Activated CD4-positive, CD25-positive, alpha-beta regulatory T cell treated with anti-CD3 and anti-CD28 coated beads, Interleukin-2, amount 50 U/mL, for 16 hours (primary cell): ENCODE data around the gene PLEKHA5.
"Not testable (repeated sequence)": the region's sequence is repeated elsewhere in the genome, so short reads cannot be mapped to it uniquely, and the experiment has no call there.

Experiments
- DNase-seq: peaks from one replicate; pipeline ENCODE4 v3.0.0-alpha.2; 2020; ENCODE audit warnings: low read depth, low spot score

Gene PLEKHA5

DNA sequence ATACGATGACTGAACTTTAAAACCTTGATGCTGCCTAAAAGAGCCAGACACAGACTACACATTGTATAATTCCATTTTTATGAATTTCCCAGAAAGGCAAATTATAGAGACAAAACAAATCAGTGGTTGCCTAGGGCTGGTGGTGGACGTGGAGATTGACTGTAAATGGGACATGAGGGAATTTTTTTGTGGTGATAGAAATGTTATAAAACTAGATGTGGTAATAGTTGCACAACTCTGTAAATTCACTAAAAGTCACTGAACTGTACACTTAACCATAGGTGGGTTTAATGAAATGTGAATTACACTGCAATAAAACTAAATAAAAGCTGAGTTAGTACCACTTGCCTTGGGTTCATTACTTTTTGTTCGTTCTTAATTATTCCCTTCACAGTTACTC lies 72.1 kb downstream of the PLEKHA5 start:
- DNase-seq: no peak

DNA sequence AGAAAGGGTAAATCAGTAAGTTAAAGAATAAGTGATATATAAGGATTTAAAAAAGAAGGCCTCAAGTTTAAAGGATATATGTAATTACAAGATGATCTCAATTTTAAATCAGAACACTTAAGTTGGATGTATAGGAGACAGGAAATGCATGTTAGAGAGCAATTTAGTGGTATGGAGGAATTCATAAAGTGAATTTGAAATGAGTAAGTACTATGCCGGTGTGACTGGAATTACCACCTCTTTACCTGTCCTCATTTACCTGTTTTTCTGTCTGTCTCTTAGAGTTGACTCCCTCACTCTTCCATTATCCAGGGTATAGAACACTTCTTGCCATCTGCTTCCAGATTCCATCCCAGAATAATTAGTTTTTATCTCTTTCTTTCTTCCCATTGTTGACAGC lies 73.5 kb downstream of the PLEKHA5 start:
- no peak for DNase-seq

DNA sequence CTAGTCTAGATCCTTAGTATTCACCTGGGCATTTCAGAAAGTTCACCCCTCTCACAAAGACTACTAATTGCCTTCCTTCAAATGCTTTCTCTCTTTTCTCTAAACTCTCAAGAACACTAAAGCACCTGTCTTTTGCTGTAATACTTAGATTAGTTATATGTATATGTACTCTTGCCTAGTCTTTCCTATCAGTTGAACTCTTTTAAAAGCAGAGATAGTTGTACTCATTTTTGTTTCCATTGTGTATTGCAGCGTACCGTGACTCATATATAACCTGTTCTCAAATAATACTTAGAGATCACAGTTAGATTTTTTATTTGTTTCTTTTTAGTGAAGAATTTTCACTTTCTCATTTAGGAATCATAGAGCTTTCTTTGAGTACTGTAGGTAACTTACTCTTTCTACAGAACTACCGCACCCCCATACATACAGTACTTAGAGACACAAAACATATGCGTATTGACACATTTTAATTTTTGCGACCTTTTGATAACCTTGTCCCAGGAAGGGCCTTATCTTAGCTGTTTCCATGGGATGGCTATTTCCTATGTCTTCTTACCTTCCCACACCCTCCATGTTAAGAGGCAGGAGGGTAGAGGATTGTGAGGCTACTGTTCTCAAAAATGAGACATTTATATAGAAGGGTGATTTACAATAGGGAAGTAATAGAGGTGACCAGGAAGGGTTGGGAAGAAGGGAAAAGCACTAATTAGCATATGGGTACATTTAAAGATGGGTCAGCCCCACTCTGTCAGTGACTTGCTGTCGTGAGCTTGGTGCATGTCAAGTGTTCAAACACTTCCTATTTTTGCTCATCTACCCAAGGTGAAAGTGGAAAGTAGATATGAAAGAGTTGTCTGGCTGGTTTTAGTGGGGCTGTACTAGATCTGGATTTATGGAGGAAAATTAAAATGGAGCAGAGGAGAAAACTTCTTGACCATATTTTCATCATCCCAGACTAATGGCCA lies 74.3 kb downstream of the PLEKHA5 start:
- DNase-seq: no peak

DNA sequence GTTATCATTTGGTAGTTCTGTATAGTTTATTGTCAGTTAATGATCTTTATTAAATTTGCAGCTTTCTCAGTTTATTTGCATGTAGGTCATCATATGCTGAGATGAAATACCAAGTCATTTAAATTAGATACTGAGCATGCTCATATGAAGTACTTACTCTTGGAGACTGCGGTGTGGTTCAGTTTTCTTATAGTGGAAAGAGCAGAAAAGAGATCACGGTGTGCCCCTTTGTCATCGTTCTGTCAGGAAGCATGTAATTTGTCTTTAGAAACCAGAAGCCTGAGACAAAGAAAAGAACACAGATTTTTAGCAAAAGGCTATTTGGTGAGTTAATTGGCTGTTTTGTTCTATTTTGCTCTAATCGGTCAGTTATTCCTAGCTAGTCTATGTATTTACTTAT lies 75.6 kb downstream of the PLEKHA5 start:
- DNase-seq: no peak

DNA sequence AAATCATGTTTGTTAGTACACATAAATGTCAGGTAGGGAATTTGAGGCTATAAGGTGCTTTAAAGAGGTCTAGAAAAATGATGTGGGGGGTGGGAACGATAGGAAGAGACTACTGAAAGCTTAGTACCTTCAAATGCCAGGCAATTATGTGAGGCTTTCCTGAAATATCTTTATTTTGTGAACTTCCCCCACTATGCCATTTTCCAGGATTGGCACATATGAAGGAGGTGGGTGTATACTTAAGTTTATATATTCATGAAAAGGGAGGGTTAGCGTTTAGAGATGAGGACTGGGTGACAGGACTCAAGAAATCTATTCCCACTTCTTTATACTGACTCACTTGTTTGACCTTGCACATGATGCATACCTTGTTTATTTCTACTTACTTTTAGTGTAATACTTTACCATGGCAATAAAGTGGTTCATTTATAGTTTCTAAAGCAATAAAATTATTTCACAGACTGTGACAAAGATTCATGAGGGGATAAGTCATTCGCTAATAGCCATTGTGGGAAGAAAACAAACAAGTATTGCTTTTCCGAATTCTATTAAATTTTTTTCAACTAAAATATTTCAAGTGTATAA lies 77.1 kb downstream of the PLEKHA5 start:
- DNase-seq: no peak

DNA sequence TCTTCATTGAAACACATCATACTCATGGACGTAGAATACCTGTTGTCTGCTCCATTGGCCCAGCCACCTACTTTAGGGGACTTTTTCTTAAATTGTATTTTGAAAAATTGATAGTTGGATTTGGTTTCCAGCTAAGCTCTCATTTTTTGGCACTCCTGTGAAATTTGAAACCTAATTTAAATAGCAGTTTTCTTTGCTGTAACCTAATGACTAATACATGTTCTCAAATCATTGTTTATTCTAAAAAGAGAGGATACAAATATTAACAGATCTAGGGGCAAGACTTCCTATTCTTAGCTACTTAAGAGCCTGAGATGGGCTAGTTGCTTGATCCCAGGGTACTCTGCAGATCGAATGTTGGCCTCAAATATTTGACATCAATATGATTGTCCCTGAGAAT lies 78.9 kb downstream of the PLEKHA5 start:
- no peak for DNase-seq

DNA sequence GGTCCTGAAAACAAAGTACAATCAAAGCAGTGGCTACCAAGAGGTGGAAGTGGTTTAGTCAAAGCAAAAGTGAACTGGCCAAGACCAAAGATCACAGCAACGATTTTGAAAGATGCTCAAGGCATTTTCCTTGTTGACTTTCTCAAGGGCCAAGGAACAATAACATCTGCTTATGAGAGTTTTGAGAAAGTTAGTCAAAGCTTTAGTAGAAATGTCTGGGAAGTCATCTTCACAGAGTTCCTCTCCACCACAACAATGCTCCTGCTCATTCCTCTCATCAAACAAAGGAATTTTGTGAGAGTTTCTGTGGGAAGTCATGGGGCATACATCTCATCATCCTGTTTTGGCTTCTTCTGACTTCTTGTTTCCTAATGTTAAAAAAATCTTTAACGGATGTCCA lies 80.1 kb downstream of the PLEKHA5 start:
- no peak for DNase-seq

DNA sequence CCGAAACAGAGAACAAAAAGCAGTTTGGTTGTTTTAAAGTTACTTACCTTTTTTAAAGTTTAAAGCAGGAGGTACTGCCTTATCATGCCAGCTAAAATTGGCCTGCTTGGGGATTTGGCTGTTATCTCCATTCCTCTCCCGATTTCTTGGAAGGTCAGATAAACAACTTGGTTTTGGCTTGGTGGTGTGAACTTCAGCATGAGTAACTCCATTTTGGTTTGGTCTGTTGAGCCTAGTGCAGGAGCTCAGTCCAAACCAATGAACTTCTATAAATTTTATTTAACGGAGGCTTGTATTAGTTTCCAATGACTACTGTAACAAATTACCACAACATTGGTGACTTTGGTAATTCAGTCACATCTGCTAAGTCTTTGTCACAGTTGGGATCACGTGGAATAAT lies 82.3 kb downstream of the PLEKHA5 start:
- no peak for DNase-seq

DNA sequence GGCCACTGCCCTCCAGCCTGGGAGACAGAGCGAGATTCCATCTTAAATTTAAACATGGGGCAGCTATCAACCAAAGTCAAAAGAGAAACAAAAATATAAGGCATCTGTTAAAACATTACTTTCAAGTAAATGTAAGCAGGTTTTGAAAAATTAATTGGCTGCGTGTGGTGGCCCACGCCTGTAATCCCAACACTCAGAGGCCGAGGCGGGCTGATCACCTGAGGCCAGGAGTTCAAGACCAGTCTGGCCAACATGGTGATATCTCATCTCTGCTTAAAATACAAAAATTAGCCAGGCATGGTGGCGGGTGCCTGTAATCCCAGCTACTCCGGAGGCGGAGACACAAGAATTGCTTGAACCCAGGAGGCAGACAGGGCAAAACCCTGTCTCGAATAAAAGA lies 82.7 kb downstream of the PLEKHA5 start:
- no peak for DNase-seq

DNA sequence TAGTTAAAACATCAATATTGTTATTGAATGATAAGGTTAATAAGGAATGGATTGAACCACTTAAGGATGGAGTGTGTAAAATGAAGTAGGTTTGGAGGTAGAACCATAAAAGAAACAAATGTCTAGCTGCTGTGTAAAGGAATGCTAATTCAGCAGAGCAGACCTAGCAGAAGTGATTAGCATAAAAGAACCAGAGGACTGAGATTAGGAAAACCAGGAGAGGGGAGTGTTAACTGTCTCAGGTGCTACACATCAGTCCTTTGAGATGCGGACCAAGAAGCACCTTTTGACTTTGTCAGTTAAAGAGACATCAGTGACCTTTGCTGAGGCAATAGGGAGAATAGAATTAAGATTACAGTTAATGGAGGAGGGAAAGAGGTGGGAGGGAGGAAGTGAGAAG lies 84.5 kb downstream of the PLEKHA5 start:
- DNase-seq: no peak

DNA sequence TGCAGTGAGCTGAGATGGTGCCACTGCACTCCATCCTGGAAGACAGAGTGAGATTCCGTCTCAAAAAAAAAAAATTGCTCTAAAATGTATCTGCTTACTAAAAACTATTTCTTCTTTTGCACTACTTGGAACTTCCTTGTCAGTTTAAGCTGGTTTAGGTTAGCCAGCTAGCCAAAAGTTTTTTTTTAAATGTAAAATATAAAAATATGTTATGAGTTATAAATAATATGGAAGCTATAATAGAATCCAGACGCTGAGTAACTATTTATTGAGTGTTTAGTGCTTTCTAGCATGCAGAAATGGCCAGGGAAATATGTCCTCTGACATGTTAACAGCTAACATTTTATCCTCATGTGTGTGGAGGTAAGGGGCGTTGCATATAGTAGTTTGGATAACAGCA lies 85.6 kb downstream of the PLEKHA5 start:
- DNase-seq: no peak

DNA sequence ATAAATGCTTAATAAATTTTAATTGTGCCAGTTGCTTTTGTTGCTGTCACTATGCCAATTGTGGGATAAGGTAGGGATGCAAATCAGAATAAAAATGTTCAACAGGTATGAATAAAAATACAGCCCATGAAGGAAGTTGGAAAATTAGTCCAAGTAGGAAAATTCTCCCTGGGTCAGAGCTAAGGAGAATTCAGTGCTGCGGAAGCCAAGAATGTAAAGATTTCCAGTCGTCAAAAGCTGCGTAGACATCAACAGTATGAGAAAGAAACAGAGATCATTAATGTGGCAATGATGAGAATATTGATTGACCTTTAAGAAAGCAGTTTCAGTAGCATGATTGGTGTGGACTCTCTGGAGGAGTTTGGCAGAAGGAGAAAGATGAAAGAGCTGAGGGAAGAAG lies 87.9 kb downstream of the PLEKHA5 start:
- DNase-seq: no peak

DNA sequence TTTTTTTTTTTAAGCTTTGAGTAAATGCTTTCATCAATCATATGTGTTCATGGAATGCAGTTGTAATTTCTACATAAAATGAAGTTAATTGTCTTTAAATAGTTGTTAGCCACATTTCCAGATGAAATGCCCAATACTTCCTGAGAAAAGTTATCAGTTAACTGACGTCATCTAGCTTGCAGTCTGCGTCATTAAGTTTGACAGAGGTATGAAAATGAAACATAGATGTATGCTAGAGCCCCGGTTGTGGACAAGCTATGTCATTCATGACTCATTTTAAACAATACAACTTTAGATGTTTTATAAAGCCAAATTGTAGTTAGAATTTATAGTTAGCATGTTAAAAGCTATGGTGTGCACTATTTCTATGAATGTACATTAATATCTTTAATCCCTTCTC lies 90.7 kb downstream of the PLEKHA5 start:
- no peak for DNase-seq

DNA sequence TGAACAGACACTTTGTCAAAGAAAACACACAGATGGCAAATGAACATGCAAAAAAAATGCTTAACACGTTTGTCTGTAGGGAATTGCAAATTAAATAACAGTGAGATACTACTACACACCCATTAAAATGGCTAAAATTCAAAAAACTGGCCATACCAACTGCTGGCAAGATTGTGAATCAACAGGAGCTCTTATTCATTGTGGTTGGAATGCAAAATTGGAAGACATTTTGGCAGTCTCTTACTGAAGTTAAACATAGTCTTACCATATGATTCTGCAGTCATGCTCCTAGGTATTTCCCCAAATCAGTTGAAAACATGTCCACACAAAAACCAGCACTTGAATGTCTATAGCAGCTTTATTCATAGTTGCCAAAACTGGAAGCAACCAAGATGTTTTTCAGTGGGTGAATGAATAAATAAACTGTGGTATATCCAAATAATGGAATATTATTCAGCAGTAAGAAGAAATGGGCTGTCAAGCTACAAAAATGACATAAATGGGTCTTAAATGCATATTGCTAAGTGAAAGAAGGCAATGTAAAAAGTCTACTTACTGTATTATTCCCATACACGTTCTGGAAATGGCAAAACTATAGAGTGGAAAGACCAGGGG lies 91.4 kb downstream of the PLEKHA5 start:
- no peak for DNase-seq

DNA sequence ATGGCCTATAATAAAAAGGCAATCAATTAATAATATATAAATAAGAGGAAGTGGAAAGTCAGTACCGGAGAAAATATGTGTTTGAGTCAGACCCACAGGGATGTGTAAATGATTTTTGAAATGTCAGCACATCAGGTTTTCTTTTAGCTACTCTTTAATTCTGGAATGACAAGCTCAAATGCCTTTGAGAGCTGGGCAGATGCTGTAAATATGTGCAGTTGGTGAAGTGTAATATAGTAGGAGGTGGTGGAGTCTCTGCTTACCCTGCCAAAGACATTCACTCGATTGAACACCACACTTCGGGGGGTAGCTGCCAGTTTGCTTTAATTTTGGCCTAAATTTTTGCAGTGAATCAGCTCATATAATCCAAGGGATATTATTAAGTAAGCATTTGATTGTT lies 93.0 kb downstream of the PLEKHA5 start:
- no peak for DNase-seq

DNA sequence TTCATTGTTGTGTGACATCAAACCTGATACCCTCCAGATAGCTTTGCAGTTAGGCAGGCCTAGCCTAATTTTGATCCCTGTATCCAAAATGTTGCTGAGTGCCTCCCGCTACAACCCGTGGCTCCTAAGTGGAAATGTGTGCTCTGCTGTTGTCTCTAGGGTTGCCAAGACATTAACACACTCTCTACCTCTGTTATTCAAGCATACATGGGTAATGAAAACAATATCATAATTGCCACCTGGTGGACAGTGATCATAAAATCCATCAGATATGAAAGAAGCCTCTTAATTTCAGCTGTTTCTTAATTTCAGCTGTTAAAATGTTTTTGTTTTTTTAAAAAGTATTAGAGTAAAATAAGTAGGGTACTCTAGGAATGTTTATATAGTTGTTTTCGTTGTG lies 93.5 kb downstream of the PLEKHA5 start:
- no peak for DNase-seq

DNA sequence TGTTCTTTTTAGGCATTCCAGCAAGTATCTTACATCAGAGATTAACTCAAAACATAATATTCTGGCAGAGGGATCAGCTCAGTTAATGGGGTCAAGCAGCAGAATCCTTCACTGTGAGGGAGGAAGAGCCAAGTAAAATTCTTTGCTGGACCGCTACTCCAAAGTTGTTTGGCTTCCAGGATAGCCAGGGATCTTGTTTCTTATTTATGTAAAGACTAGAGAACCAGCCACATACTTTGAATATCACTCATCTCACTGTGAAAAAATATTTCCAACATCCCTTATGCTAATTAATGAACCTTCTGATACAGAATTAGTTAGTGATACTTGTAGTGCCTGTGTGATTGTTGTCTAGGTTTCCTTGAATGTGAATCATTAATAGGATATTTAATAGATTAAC lies 94.2 kb downstream of the PLEKHA5 start:
- no peak for DNase-seq

DNA sequence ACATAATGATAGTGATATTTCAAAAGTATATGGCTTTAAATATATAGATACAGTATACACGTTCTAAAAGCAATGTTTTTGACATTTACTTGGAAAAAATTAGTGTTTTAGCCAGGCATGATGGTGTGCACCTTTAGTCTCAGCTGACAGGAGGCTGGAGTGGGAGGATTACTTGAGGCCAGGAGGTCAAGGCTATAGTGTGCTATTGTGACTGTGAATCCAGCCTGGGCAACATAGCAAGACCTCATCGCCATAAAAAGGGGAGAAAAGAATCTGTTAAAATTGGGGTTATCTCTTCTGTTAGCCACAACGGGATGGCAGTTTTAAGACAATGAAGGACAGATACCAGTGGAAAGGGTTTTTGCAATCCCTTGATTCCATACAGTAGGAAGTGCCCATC lies 95.2 kb downstream of the PLEKHA5 start:
- no peak for DNase-seq

DNA sequence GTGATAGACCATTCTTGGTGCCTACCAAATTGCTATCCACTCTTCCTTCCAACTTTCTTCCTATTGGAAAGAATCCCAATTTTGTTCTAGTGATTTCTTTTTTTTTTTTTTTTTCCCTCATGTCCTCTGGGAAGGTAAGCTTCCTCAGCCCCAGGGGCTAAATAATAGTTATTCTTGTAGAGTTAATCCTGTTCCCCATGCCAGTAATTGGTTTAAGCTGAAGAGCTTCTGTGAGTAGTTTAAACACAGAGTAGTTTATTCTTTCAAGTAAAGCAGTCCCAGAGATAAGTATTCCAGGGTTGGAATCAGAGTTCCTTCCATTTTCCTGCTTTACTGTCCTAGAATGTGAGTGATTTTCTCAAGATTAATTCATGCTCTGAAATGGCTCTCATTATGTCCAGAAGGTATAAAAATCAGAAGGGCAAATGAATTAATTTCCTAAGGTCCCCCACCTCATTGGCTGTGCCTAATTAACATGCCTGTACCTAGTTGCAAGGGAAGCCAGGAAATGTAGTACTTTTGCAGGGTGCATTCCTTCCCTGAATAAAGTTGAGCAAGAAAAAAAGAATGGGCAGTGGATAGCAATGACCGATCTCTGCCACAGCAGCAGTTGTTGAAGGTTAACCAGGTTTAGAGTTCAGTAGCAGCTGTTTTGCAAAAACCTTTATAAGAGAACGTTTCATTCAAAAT lies 97.8 kb downstream of the PLEKHA5 start:
- no peak for DNase-seq

DNA sequence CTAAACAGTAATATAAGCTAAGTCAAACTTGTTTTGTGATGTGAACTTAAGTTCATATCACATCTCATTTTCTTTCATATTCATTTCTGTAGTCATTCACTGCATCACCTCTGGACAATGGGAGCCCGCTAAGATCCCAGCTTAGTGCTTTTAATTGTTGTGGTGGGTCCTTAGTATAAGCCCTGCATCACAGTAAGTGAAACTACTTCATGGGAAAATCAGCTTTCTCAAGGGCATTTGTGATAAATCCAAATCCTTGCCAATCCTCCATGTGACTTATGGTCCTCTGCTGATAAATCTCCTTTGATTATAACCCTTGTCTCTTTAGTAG lies 98.3 kb downstream of the PLEKHA5 start:
- DNase-seq: no peak

DNA sequence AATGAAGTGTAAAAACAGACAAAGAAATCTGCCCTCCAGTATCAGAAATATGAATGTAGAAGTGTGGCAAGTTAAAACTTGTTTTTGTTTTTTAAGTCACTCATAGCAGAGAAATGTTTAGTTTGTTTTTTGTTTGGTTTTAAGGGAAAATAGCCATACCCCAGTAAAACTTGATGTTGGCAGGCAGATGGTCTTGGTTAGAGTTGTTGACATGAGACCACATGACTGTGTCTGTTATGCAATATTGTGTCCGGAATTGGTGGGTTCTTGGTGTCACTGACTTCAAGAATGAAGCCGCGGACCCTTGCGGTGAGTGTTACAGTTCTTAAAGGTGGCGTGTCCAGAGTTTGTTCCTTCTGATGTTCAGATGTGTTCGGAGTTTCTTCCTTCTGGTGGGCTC lies 99.5 kb downstream of the PLEKHA5 start:
- DNase-seq: not testable (repeated sequence)

DNA sequence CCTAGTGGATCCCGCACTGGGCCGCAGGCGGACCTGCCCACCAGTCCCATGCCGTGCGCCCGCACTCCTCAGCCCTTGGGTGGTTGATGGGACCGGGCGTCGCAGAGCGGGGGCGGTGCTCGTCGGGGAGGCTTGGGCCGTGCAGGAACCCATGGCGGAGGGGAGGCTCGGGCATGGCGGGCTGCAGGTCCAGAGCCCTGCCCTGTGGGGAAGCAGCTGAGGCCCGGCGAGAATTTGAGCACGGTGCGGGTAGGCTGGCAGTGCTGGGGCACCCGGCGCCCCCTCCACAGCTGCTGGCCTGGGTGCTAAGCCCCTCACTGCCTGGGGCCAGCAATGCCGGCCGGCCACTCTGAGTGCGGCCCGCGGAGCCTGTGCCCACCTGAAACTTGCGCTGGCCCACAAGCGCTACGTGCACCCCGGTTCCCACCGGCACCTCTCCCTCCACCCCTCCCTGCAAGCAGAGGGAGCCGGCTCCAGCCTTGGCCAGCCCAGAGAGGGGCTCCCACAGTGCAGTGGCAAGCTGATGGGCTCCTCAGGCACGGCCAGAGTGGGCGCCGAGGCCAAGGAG lies 100.8 kb downstream of the PLEKHA5 start:
- DNase-seq: no peak
